ENCODE data around the gene TMEM60. TPM values are rescaled to one million over a fixed set of nuclear protein-coding genes. Genes with fewer than 3 reads are reported as not detected.

Gene TMEM60
- total and polyA plus RNA-seq, 2 donors (not counting 3 experiments of a cell fraction or from before 2014, with no cell fraction given) = 15.8 to 19.5 TPM

GRCh38 chr7:77813180-77813579 is 14.9 kb upstream of the TMEM60 start:
- no peak overlapping the region for H2AFZ ChIP-seq (ENCODE audit: low read depth, low read length)
- H3K9me3 ChIP-seq (replicated peaks; ENCODE audit: control insufficient read depth, insufficient read depth, low read length) = no peaks in the 10 kb centered on the region
- no TSS peak for BruUV-seq (replicated peaks)
- intact Hi-C loops (cut with micrococcal nuclease) (no loop called here), dilution Hi-C loops (cut with MboI; ENCODE audit: extremely low pct_ligation_motif_present, low sequenced_read_pairs) (no loop called here)
- H4K20me1 ChIP-seq (replicated peaks; ENCODE audit: control insufficient read depth, extremely low read depth, insufficient read depth, low read length) = no peaks in the 10 kb centered on the region
- FAIRE-seq (no peak), DNase-seq (ENCODE audit: low read depth, low spot score) (no peak)
- H3K9ac ChIP-seq (replicated peaks; ENCODE audit: extremely low read depth, insufficient read depth, low read length) = no peak overlapping the region
- no peak overlapping the region for H3K27ac ChIP-seq (ENCODE audit: insufficient read depth, low read depth, low read length)
- H3K27me3 ChIP-seq (ENCODE audit: control insufficient read depth in 2 of 2, insufficient read depth in 2 of 2, low read length in 2 of 2) = no peaks in the 10 kb centered on the region
- no peaks in the 10 kb centered on the region for H3K9me1 ChIP-seq (replicated peaks; ENCODE audit: control insufficient read depth, extremely low read depth, insufficient read depth, low read length)
- TF ChIP-seq, protein P1, sequence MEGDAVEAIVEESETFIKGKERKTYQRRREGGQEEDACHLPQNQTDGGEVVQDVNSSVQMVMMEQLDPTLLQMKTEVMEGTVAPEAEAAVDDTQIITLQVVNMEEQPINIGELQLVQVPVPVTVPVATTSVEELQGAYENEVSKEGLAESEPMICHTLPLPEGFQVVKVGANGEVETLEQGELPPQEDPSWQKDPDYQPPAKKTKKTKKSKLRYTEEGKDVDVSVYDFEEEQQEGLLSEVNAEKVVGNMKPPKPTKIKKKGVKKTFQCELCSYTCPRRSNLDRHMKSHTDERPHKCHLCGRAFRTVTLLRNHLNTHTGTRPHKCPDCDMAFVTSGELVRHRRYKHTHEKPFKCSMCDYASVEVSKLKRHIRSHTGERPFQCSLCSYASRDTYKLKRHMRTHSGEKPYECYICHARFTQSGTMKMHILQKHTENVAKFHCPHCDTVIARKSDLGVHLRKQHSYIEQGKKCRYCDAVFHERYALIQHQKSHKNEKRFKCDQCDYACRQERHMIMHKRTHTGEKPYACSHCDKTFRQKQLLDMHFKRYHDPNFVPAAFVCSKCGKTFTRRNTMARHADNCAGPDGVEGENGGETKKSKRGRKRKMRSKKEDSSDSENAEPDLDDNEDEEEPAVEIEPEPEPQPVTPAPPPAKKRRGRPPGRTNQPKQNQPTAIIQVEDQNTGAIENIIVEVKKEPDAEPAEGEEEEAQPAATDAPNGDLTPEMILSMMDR (IDR thresholded peaks at IDR 0.05; ENCODE audit: extremely low read depth in 1 of 2, insufficient read depth in 1 of 2, low read depth in 1 of 2, low read length in 2 of 2) = no peak
- TF ChIP-seq POLR2AphosphoS5 (IDR thresholded peaks at IDR 0.05; ENCODE audit: insufficient read depth, low read depth, low read length) (no peak), GATA2 (IDR thresholded peaks at IDR 0.05; ENCODE audit: insufficient read depth, insufficient read length, low read depth, low read length) (no peak), JUN (IDR thresholded peaks at IDR 0.05; ENCODE audit: borderline replicate concordance, insufficient read depth, insufficient read length, low read depth) (no peak), MAX (IDR thresholded peaks at IDR 0.05; ENCODE audit: insufficient read depth, insufficient read length) (no peak), FOS (IDR thresholded peaks at IDR 0.05; ENCODE audit: borderline replicate concordance, insufficient read depth, low read length) (no peak), POLR2A (IDR thresholded peaks at IDR 0.05; ENCODE audit: low read depth, low read length) (no peak), EZH2 (IDR thresholded peaks at IDR 0.05; ENCODE audit: borderline replicate concordance, low read depth, low read length, severe bottlenecking) (no peak), MYC (IDR thresholded peaks at IDR 0.05; ENCODE audit: low read depth, low read length) (no peak)
- H3K36me3 ChIP-seq (ENCODE audit: control insufficient read depth in 2 of 2, extremely low read depth in 1 of 2, insufficient read depth in 2 of 2, low read length in 2 of 2) = no peaks in the 10 kb centered on the region
- H3K4me1 ChIP-seq (ENCODE audit: control insufficient read depth, extremely low read depth, insufficient read depth, low read length) = peaks cover 9% of the 10 kb centered on the region
- ChIA-PET CTCF (interaction anchor here (0.7 to 1.4 kb wide), 2 partner anchors 10 to 161 kb away, joined by 3 read pairs; no protein-coding TSS in a partner anchor), POLR2A (no interaction called here)
- H3K79me2 ChIP-seq (ENCODE audit: control insufficient read depth, insufficient read depth, low read length) = peaks cover 34% of the 10 kb centered on the region
- no peak overlapping the region for H3K4me2 ChIP-seq (ENCODE audit: insufficient read depth, low read length)
- H3K4me3 ChIP-seq (replicated peaks in 1 of 3; ENCODE audit: insufficient read depth in 1 of 3, low read depth in 1 of 3, low read length in 3 of 3) = no peak overlapping the region
